IMR-90 (cell line): ENCODE data around the gene ELMO1. TPM values are rescaled to one million over a fixed set of nuclear protein-coding genes. Genes with fewer than 3 reads are reported as not detected.

ENCODE experiments used
- ATAC-seq: fragments of 200-7000 bp; cut with Tn5 transposase; 2 replicates; pipeline ENCODE4 v1.9.1; 2020; ENCODE audit warnings: low read depth, mild to moderate bottlenecking, moderate library complexity
- BruUV-seq: library from RNA; stranded (reverse); fragments of 400-500 nt; replicated peaks from 2 replicates; lab custom pipeline; 2021; lab: Mats Ljungman, UMichigan
- CTCF ChIA-PET: fragments of 300-600 bp; formaldehyde crosslinking; extraction: SDS; loops from one replicate; lab custom pipeline; 2021; ENCODE audit warnings: antibody characterized with exemption; lab: Yijun Ruan, JAX
- POLR2A ChIA-PET: fragments of 300-600 bp; sonication (Branson Sonifier 250); formaldehyde crosslinking; loops from one replicate; lab custom pipeline; 2022; ENCODE audit warnings: antibody characterized with exemption; ENCODE audit not compliant: unreplicated experiment; lab: Charles Lee
- DNase-seq: peaks from one replicate; pipeline ENCODE4 v3.0.0; 2013
- H2AFZ ChIP-seq: replicated peaks from 2 replicates; pipeline ENCODE3; 2013; ENCODE audit warnings: low read length, mild to moderate bottlenecking; ENCODE audit not compliant: poor library complexity
- H2AK5ac ChIP-seq: 2 replicates; pipeline ENCODE4 v1.6.1; 2013; ENCODE audit warnings: low read depth, low read length, inconsistent platforms
- H2AK9ac ChIP-seq: replicated peaks from 2 replicates; pipeline ENCODE3; 2013; ENCODE audit warnings: mild to moderate bottlenecking, low read depth, low read length, moderate library complexity; ENCODE audit not compliant: poor library complexity
- H2BK120ac ChIP-seq: 2 replicates; pipeline ENCODE4 v1.6.1; 2013; ENCODE audit warnings: low read depth, low read length, inconsistent platforms
- H2BK15ac ChIP-seq: 3 replicates; pipeline ENCODE4 v1.6.1; 2013; ENCODE audit warnings: low read depth, low read length, inconsistent platforms
- H2BK20ac ChIP-seq: 2 replicates; pipeline ENCODE4 v1.6.1; 2013; ENCODE audit warnings: low read depth, mild to moderate bottlenecking, inconsistent platforms, low read length, moderate library complexity
- H2BK5ac ChIP-seq: 2 replicates; pipeline ENCODE4 v1.6.1; 2013; ENCODE audit warnings: mild to moderate bottlenecking, low read depth, low read length, inconsistent platforms; ENCODE audit not compliant: poor library complexity, severe bottlenecking
- H3K14ac ChIP-seq: replicated peaks from 2 replicates; pipeline ENCODE4 v1.6.1; 2013; ENCODE audit warnings: low read depth, low read length, inconsistent platforms
- H3K18ac ChIP-seq: 2 replicates; pipeline ENCODE4 v1.6.1; 2013; ENCODE audit warnings: low read depth, low read length, control low read depth
- H3K23ac ChIP-seq: 2 replicates; pipeline ENCODE4 v1.6.1; 2013; ENCODE audit warnings: low read depth, low read length, inconsistent platforms
- H3K27ac ChIP-seq: 2 replicates; pipeline ENCODE4 v1.5.1; 2013; ENCODE audit warnings: mild to moderate bottlenecking, control low read depth, low read length; ENCODE audit not compliant: insufficient read depth
- H3K27me3 ChIP-seq: 2 replicates; pipeline ENCODE4 v1.6.1; 2013; ENCODE audit warnings: low read length; ENCODE audit not compliant: control insufficient read depth, insufficient read depth
- H3K36me3 ChIP-seq: 2 replicates; pipeline ENCODE4 v1.6.1; 2013; ENCODE audit warnings: low read length, mixed read lengths; ENCODE audit not compliant: control insufficient read depth, insufficient read depth
- H3K4ac ChIP-seq: 2 replicates; pipeline ENCODE4 v1.6.1; 2013; ENCODE audit warnings: low read depth, low read length, inconsistent platforms
- H3K4me1 ChIP-seq: 2 replicates; pipeline ENCODE4 v1.6.1; 2013; ENCODE audit warnings: low read length, mixed read lengths; ENCODE audit not compliant: control insufficient read depth, insufficient read depth
- H3K4me2 ChIP-seq: 2 replicates; pipeline ENCODE4 v1.6.1; 2013; ENCODE audit warnings: low read depth, mild to moderate bottlenecking, control low read depth, low read length, moderate library complexity
- H3K4me3 ChIP-seq: 2 replicates; pipeline ENCODE4 v1.5.1; 2013; ENCODE audit warnings: low read depth, mild to moderate bottlenecking, control low read depth, low read length, moderate library complexity; ENCODE audit not compliant: insufficient read depth
- H3K56ac ChIP-seq: 2 replicates; pipeline ENCODE4 v1.6.1; 2013; ENCODE audit warnings: low read length, inconsistent platforms; ENCODE audit not compliant: insufficient read depth; ENCODE audit errors: extremely low read depth
- H3K79me1 ChIP-seq, 2 experiments: 2 replicates each; pipeline ENCODE4 v1.6.1; 2013; ENCODE audit warnings: low read length in 2 of 2, inconsistent platforms in 1 of 2, low read depth in 1 of 2
- H3K9ac ChIP-seq: 2 replicates; pipeline ENCODE4 v1.6.1; 2013; ENCODE audit warnings: low read depth, low read length, control low read depth
- H3K9me1 ChIP-seq: 2 replicates; pipeline ENCODE4 v1.6.1; 2013; ENCODE audit warnings: low read length, inconsistent platforms; ENCODE audit not compliant: insufficient read depth
- H3K9me3 ChIP-seq: 2 replicates; pipeline ENCODE4 v1.6.1; 2013; ENCODE audit warnings: low read length; ENCODE audit not compliant: control insufficient read depth, insufficient read depth
- H4K20me1 ChIP-seq: 2 replicates; pipeline ENCODE4 v1.6.1; 2013; ENCODE audit warnings: low read length, inconsistent platforms; ENCODE audit not compliant: insufficient read depth
- H4K5ac ChIP-seq: 2 replicates; pipeline ENCODE4 v1.6.1; 2013; ENCODE audit warnings: mild to moderate bottlenecking, low read depth, low read length, control low read depth
- H4K8ac ChIP-seq, 2 experiments: 2 replicates each; pipeline ENCODE4 v1.6.1; 2013; ENCODE audit warnings: low read depth in 2 of 2, low read length in 2 of 2, control low read depth in 1 of 2, inconsistent platforms in 1 of 2
- H4K91ac ChIP-seq: 2 replicates; pipeline ENCODE4 v1.6.1; 2013; ENCODE audit warnings: low read depth, low read length, inconsistent platforms; ENCODE audit not compliant: insufficient read depth
- BHLHE40 ChIP-seq: fragments of 150-350 bp; IDR thresholded peaks from 2 replicates; pipeline ENCODE4 v1.6.1; 2016; ENCODE audit warnings: mild to moderate bottlenecking, low read depth, low read length
- CHD1 ChIP-seq: IDR thresholded peaks from 2 replicates; pipeline ENCODE4 v1.6.1; 2012; ENCODE audit warnings: low read depth, low read length, improper control_type of control experiment
- MAZ ChIP-seq: IDR thresholded peaks from 2 replicates; pipeline ENCODE4 v1.6.1; 2012; ENCODE audit warnings: low read depth, mild to moderate bottlenecking, low read length, improper control_type of control experiment, moderate library complexity, borderline replicate concordance
- MXI1 ChIP-seq: IDR thresholded peaks from 2 replicates; pipeline ENCODE4 v1.6.1; 2012; ENCODE audit warnings: low read depth, mild to moderate bottlenecking, low read length, moderate library complexity, borderline replicate concordance
- NFE2L2 ChIP-seq: fragments of 150-350 bp; IDR thresholded peaks from 2 replicates; pipeline ENCODE4 v1.6.1; 2016; ENCODE audit warnings: low read depth, mild to moderate bottlenecking, low read length
- POLR2A ChIP-seq: IDR thresholded peaks from 2 replicates; pipeline ENCODE4 v1.6.1; 2012; ENCODE audit warnings: mild to moderate bottlenecking, low read depth, low read length
- RAD21 ChIP-seq: IDR thresholded peaks from 2 replicates; pipeline ENCODE4 v1.6.1; 2012; ENCODE audit warnings: low read length, improper control_type of control experiment
- RCOR1 ChIP-seq: IDR thresholded peaks from 2 replicates; pipeline ENCODE4 v1.6.1; 2012; ENCODE audit warnings: mild to moderate bottlenecking, low read length, improper control_type of control experiment; ENCODE audit not compliant: insufficient replicate concordance
- RFX5 ChIP-seq: IDR thresholded peaks from 2 replicates; pipeline ENCODE4 v1.8.0; 2012; ENCODE audit warnings: low read depth, mild to moderate bottlenecking, low read length, moderate library complexity
- SMC3 ChIP-seq: fragments of 150-350 bp; IDR thresholded peaks from 2 replicates; pipeline ENCODE4 v1.6.1; 2016; ENCODE audit warnings: low read depth, mild to moderate bottlenecking, antibody characterized with exemption, low read length, moderate library complexity
- dilution Hi-C: fragments of 300-500 bp; cut with HindIII; formaldehyde crosslinking; loops from one replicate; pipeline ENCODE4 v1.14.3; 2018; ENCODE audit warnings: low sequenced_read_pairs; ENCODE audit not compliant: unreplicated experiment
- in situ Hi-C: fragments of 300-500 bp; cut with MboI; formaldehyde crosslinking; loops from 3 replicates; pipeline ENCODE4 v1.14.3; 2019; ENCODE audit warnings: low sequenced_read_pairs, inconsistent platforms, mixed read lengths
- intact Hi-C: fragments of 100-400 bp; cut with micrococcal nuclease; formaldehyde crosslinking; loops from 2 replicates; pipeline ENCODE4 v1.10.0; 2022
- polyA plus RNA-seq, 3 experiments: library from polyadenylated mRNA; depleted of rRNA; stranded (reverse); fragments of >200 nt; gene quantifications; 2 replicates each; pipeline ENCODE4 v1.2.3, GENCODE V29; 2012; ENCODE audit warnings: low replicate concordance in 1 of 3
- total RNA-seq: library from RNA; depleted of rRNA; stranded (reverse); fragments of >200 nt; gene quantifications from 2 replicates; pipeline ENCODE4 v1.2.3, GENCODE V29; 2012
- TF ChIP-seq, protein P1 (sequence below): fragments of 150-350 bp; IDR thresholded peaks from 2 replicates; pipeline ENCODE4 v1.6.1; 2016; ENCODE audit warnings: low read depth, mild to moderate bottlenecking, low read length, moderate library complexity, borderline replicate concordance
- TF ChIP-seq, protein P2 (sequence below): conservative IDR thresholded peaks from 2 replicates; pipeline ENCODE4 v1.5.1; 2012; ENCODE audit warnings: mild to moderate bottlenecking, low read depth, low read length, improper control_type of control experiment

Gene ELMO1
- total and polyA plus RNA-seq, 2 of the 4 experiments (the other 2 are of a cell fraction), result 0.03 TPM; not detected in 1

DNA sequence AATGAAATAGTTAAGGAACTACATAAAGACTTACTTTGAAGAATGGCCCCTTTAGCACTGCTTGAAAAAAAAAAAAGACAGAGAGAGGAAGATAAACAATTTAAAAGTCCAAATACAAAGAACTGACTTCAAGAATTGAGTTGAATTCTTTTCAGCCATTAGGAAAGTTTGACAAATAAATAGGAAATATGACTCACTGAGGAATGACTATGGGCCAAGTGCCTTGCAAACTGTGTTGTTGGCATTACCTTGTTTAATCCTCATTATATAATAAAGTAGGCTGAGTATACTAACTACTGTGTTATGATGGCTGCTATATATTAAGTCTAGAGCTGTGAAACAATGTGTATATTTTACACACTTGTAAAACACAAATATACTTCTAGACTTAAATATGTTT is 151.1 kb downstream of the ELMO1 start:
- no peak overlapping the region for H3K18ac ChIP-seq
- no peaks in the 10 kb centered on the region for H4K20me1 ChIP-seq
- TF ChIP-seq NFE2L2 (no peak), RAD21 (no peak), SMC3 (no peak), MAZ (no peak), BHLHE40 (no peak), CHD1 (no peak), RCOR1 (no peak), RFX5 (no peak), POLR2A (no peak), MXI1 (no peak)
- TF ChIP-seq, protein P1, sequence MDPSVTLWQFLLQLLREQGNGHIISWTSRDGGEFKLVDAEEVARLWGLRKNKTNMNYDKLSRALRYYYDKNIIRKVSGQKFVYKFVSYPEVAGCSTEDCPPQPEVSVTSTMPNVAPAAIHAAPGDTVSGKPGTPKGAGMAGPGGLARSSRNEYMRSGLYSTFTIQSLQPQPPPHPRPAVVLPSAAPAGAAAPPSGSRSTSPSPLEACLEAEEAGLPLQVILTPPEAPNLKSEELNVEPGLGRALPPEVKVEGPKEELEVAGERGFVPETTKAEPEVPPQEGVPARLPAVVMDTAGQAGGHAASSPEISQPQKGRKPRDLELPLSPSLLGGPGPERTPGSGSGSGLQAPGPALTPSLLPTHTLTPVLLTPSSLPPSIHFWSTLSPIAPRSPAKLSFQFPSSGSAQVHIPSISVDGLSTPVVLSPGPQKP, result no peak
- TF ChIP-seq, protein P2, sequence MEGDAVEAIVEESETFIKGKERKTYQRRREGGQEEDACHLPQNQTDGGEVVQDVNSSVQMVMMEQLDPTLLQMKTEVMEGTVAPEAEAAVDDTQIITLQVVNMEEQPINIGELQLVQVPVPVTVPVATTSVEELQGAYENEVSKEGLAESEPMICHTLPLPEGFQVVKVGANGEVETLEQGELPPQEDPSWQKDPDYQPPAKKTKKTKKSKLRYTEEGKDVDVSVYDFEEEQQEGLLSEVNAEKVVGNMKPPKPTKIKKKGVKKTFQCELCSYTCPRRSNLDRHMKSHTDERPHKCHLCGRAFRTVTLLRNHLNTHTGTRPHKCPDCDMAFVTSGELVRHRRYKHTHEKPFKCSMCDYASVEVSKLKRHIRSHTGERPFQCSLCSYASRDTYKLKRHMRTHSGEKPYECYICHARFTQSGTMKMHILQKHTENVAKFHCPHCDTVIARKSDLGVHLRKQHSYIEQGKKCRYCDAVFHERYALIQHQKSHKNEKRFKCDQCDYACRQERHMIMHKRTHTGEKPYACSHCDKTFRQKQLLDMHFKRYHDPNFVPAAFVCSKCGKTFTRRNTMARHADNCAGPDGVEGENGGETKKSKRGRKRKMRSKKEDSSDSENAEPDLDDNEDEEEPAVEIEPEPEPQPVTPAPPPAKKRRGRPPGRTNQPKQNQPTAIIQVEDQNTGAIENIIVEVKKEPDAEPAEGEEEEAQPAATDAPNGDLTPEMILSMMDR, result no peak
- no peak overlapping the region for H3K56ac ChIP-seq
- no peak overlapping the region for H4K91ac ChIP-seq
- no peak overlapping the region for H4K5ac ChIP-seq
- H2BK15ac ChIP-seq, result no peak overlapping the region
- no peak for ATAC-seq
- H2AFZ ChIP-seq, result no peak overlapping the region
- H3K79me1 ChIP-seq, result no peaks in the 10 kb centered on the region
- no peak overlapping the region for H3K27ac ChIP-seq
- no TSS peak for BruUV-seq
- H3K4ac ChIP-seq, result no peak overlapping the region
- intact Hi-C loops, result no loop called here
- H2BK20ac ChIP-seq, result no peak overlapping the region
- H3K4me3 ChIP-seq, result no peak overlapping the region
- H2BK120ac ChIP-seq, result no peak overlapping the region
- H3K9ac ChIP-seq, result no peak overlapping the region
- H3K27me3 ChIP-seq, result no peaks in the 10 kb centered on the region
- in situ Hi-C loops, result no loop called here
- H2BK5ac ChIP-seq, result no peak overlapping the region
- no peak overlapping the region for H3K23ac ChIP-seq
- no peaks in the 10 kb centered on the region for H3K4me1 ChIP-seq
- no peaks in the 10 kb centered on the region for H3K9me1 ChIP-seq
- H3K9me3 ChIP-seq, result peaks cover 7% of the 10 kb centered on the region
- dilution Hi-C loops, result no loop called here
- no peak overlapping the region for H2AK5ac ChIP-seq
- H4K8ac ChIP-seq, result no peak overlapping the region
- ChIA-PET CTCF (no interaction called here), POLR2A (no interaction called here)
- DNase-seq, result no peak
- H2AK9ac ChIP-seq, result no peak overlapping the region
- H3K4me2 ChIP-seq, result no peak overlapping the region
- H3K14ac ChIP-seq, result no peak overlapping the region
- no peaks in the 10 kb centered on the region for H3K36me3 ChIP-seq
